Hematopoietic multipotent progenitor cell treated with erythropoietin and hydrocortisone succinate and interleukin-3 and kit ligand, for 17 days (in vitro differentiated cells): ENCODE data around the gene GRID1.

ENCODE experiments used
- DNase-seq: peaks from one replicate; pipeline ENCODE4 v3.0.0-alpha.2; 2015; ENCODE audit warnings: low spot score

The GRID1 gene

DNA sequence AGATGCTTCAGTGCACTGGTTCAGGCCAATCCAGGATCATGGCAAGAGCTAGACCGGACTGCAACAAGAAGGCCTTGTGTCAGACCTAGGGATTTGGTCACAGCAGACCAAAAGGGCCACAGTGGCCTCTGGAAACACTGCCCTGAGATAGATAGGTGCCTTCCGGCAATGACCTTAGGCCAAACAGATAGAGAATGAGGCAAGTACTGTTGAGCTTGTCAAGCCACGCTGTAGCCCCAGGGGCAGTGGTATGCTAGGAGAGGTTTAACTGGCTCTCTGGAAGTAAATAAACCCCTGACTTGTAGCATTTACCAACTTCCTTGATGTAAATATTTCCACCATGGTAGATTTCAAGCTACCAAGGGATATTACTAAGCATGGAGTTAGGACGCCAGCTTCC is 197.5 kb downstream of the GRID1 start:
- DNase-seq: no peak

DNA sequence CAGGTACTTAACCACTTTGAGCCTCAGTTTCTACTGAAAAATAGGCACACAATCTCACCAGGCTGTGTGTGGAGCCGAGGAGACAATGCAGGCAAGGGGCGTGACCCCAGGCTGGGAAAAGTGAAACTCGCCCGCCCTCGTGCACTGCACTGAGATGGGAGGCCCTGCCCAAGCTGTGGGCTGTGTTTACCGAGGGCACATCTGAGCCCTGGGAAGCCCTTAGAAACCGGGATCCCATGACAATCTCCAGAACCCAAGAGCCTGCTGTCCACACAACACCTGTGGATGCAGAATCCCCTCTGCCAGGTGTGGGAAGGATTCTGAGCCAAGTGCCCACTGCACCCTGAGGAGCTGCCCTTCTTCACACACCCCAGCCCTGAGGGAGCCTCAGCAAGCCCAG is 198.3 kb downstream of the GRID1 start:
- no peak for DNase-seq

DNA sequence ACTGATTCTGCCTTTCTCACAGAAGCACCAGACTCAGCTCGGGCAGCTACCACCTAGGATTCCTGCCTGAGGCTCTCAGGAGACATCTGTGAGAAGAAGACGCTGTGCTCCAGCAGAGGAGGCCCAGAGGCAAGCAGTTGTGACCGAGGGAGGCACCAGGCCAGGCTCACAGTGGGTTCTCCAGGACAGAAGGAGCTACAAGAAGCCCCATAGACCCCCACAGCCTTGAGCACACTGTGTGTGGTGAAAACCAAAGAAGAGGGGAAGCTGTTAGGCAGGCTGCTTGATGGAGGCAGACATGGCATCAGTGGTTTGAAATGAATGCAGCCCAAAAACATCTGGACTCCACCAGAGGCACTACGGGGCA is 198.8 kb downstream of the GRID1 start:
- no peak for DNase-seq

DNA sequence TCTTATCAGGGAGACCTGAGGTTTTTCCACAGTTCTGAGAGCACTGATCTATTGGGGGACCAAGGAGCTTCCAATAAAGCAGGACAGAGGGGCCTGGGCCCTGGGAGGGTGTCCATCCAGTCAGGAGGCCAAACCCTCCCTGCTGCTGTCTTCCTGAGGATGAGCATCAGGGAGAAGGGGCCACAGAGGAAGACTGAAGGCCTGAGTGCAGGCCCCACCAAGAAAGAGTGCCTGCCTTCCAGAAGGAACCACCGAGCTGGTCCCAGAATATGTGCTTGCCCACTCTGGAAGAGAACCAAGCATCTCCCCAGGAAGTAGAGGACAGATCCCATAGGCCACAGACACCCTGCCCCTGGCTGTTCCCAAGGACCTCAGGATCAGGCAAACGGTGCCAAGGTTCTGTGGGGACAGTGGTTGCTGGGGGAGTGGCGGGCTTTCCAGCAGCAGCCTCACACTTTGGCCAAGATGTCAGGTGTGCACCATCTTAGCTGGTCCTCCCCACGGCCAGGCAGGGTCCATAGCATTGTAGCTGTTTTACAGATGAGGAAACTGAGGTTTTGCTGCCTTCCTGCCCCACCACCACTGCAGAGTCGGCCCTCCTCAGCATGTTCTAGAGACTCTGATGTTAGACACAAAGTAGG is 199.4 kb downstream of the GRID1 start:
- no peak for DNase-seq

DNA sequence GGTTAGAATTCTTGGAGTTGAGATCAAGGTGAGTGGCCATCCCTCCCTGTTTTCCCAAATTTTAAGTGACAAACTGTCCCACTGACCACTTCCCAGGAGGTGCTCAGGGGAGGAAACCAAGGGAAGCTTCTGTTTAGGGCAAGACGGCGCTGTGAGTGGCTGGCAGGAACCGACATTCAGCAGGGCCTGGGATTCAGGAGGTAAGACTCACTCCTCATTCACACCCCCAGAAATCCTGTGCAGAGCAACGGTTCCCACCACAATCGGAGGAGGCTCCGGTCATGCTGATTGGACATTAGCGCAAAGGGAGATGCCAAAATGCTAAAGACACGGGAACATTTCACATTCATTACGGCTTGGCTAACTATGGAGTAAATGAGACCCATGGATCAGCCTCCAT is 200.9 kb downstream of the GRID1 start:
- DNase-seq: no peak

DNA sequence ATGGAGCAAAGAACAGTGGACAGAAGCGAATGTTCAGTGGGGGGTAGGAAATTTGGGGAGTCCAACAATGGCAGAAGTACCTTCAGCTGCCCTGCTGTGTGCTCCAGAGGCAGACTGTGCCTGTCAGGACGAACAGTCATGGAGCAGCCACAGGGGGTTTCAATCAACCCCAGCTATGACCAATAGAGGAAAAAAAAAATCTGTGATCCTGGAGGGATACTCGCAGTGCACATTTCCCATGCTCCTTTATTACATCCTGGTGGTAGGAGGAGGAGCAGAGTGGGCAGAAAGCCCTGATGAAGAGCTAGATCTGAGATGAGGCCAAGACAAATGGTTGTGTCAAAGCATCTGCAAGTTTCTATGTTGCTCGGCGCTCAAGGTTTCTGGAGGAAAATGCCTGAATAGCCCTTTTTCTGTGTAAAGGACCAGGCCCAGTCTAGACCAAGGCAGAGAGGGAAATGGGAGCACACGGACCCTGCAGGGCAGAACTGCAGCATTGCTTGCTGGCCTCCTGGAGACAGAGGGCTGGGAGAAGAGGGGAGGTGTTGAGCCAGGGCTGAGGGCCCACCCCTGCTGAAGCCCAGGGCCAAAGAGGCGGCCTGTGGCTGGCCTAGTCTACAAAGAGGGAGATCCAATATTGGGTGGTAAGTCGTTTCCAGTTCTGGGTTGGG is 201.5 kb downstream of the GRID1 start:
- no peak for DNase-seq

DNA sequence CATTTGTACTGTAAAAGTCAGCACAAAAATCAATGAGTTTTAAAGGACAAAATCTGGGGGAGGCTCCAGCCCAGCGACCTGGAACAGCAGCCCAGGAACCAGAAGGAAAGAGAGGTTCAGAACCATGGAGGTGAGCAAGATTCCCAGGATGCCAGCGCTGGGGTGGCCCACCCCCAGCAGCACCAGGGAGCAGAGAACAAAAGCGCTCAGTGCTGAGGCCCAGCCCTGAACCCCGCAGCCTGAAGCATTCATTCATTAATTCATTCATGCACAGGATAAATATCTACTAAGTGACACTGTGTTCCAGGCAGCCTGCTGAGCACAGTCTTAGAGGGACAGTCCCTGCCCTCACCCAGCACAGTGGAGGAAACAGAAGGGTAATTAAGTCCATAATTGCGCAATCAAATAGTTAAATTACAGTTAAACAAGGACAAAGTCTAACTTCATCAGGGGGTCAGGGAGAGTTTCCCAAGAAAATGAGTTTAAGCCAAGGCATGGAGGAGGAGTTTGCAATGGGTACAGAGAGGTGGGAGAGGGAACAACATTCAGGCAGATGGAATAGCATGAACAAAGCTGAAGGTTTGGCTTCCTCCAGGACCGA is 202.3 kb downstream of the GRID1 start:
- no peak for DNase-seq

DNA sequence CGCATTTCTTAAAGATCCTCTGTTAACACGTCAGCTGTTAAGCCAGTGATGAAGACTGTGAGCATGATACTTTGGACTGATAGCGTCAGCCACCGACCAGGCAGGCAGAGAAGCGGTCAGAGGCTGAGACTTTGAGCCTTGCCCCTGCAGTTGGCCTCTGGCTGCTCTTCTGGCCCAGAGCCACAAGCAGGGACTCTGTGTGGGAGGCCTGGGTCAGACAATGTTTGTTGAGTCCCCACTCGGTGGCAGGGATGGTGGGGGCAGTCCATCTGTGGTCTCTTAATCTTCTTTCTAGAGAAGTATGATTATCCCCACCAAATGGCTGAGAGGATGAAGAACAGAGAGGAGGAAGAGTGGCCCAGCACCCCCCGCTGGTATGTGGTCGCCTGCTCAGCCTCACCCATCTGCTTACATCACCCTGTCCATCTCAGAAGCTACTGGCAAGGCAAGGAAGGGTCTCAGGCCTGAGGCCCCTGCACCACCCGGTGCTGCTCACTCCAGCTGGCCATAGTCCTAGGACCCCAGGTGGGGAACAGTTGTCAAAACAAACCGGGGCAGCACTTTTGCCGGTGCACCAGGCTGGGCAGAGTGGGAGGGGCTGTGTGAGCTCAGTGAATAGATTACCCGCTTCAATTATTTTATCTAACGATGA is 202.9 kb downstream of the GRID1 start:
- no peak for DNase-seq

DNA sequence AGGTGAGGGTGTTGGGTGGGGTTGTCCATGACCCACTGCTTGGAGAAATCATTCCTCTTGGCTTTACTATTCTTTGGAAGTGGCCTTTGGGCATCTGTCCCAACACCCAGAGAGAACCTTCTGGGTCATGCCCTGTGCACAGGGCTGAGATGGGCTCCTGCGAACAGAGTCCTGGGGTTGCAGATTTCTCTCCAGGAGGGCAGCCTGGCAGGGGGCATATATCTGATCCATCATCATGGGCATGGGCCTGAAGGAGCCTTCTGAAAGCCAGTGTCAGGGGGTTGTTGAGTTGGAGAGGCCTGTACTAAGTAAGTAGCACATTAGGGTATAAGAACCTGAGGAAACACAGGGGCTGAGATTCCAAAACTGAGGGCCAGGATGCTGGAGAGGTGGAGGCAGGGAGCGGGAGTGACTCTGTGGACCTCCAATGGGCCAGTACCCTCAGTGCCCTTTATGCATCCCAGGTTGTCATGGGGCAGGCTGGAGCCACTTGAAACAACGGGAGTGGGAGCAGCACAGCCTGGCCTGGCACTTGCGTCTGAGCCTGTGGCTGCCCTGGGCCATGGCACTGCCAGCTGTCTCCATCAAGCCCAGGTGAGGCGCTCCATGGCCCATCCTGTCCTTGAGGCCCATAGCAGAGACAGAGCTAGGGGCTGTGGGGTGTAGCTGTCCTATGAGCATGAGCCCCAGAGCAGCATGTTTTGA is 203.7 kb downstream of the GRID1 start:
- DNase-seq: no peak

DNA sequence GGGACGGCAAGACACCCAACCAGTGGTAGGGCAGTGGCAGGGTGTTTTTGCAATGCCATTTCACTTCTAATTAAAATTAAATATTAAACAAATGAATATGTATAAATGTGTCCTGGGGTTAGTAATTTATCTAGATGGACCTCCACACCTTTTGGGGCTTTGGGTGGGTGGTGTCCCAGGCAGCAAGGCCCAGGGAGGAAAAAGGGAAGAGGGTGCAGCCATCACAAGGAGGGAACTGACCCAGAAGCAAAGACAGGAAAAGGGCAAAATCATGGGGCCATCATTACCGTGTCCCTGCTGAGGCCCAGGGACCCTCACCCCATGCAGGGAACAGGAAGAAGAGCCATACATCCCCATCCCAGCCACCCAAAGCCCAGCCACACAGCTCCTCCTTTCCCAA is 204.6 kb downstream of the GRID1 start:
- DNase-seq: no peak

DNA sequence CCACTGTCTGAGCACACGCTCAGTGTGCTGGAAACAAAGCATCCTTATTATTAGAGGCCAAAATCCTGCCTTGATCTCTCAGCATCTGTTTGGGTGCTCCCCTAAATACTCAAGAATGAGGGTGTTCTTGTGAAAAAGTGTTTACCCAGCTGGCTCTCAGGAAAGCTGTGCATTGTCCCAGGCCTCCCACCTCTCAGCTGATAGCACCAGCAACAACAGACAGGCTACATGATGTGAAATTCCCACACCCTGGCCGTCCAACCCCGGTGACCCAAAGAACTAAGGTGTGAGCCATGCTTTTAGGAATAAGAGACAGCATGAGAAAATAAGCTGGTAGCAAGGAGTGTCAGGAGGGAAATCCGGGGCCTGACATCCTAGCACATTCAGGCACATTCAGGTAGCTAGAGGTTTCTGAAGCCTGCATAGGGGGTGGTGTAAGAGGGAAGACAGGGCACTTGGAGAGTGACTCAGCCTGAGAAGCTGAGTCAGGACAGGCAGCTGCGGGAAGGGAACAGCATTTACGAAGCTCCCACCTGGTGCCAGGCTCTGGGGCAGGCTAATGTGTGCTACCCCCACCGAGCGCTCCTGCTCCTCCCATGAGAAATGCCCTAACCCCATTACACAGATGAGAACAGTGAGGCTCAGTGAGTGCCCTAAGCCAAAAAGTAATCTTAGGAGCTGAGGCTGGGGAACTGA is 205.6 kb downstream of the GRID1 start:
- no peak for DNase-seq

DNA sequence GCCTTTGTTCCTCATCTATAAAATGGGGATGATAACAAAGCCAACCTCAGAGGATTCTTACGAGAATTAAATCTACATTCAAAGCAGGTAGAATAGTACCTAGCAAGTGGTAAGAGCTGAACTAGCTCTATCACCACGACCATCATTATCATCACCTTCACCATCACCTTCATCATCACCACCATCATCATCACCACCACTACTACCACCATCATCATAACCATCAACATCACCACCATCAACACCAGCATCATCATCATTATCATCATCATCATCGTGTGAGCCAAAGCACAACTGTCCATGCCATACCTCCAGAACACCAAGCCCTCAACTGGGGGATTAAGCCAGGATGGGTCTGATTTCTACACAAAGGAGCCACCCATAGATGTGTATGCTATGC is 206.8 kb downstream of the GRID1 start:
- DNase-seq: no peak

DNA sequence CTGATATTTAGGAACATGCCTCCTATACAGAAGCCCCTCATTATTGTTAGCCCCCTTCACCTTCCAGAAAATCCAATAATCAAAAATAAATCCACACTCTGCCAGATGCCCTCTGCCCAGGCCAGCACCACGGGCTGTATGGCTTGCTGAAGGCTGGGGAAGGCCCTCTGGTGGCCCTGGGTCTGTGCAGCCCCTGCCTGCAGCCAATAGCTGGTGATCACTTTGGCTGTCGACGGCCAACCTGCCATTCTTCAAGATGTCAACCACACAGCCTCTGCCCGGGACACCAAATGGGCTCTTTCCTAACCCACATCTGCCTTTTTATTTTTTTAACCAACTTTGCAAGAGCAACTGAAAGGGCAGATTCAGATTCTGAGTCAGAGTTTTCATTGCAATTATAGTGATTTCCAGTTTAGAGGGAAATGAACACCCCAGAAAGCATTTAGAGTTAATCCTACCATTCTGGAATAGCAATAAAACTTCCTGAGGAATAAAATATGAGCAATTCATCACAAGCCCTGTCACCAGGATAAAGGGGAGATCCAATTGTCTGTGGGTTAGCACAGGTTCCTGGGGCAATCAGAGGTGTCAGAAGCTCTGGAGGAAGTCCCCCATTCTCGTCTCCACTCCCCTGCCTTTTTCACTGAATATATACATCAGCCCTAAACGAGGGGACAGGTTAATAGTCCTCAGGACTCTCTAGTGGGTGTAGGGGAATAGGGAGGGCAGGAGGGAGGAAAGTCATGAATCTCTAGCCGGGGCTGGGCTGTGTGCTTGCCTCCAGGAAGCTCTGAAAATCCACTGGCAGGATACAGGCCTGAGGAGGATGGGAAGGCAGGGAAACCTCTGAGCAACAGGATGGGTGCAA is 211.3 kb downstream of the GRID1 start:
- DNase-seq: no peak

DNA sequence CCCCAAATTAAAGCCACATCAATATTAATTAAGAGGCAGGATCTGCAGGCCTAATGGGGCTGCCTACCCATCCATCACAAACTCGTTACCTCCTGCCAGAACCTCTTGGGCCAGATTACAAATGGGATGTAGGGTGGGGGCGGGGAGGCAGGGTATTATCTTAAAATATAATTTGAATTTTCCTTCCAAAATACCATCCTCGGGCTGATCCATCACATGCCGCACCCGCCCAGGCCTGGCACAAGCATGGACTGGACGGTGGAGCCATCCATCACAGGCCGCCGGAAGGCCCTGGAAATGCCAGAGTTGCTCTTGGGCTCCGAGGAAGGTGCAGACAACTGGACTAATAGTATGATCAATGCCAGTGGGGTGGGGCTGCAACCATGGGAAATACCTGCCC is 212.8 kb downstream of the GRID1 start:
- no peak for DNase-seq

DNA sequence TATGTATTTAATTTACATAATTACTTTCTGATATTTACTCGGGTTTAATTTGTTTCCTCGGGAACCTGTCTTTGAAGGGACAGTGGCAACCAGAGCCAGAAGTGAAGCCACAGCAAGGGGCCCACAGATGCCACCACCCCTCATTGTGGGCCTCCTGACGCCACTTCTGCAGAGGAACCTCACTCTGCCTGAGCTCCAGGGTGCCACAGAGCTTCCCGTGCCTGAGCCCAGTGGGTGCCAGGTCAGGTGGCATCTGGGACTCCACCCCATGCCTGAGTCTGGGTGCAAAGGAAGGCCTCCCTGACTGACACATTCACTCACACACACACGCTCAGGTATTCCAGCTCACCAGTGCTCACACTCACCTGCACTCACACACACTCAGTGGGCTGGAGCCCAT is 213.7 kb downstream of the GRID1 start:
- DNase-seq: no peak

DNA sequence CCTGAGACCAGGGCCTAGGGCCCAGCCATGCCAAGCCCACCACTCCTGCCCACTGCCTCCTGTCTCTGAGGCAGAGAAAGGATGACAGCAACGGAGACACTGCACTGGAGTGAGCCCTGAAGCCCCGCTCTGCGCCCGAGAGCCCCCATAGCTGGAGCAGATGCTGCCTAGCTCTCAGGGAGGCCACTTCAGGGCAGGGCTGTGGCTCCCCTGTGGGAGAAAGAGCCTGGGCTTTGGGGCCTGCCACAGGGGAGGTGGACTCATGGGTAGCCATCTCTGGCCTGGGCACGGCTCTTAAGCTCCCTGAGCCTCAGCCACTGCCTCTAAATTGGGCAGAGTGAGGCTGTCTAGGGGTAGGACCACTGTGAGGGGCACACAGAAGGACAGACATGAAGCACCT is 214.2 kb downstream of the GRID1 start:
- DNase-seq: no peak

DNA sequence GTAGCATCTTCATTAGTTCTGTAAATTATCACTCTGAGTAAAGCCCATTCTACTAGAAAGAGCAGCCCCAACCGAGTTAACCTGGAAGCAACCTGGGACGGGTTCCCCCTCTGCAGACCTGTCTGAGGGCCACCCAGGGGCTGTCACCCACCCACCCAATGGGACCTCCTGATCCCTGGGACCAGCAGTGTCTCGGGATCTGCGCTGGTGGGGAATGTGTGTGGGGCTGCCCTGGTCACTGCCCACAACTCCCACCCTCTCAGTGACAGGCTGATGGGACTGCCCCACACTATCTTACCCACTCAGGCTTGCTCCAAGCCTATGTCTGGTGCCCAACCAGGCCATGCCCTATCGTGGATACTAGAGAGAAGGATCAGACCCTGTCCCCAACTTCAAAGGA is 215.0 kb downstream of the GRID1 start:
- no peak for DNase-seq

DNA sequence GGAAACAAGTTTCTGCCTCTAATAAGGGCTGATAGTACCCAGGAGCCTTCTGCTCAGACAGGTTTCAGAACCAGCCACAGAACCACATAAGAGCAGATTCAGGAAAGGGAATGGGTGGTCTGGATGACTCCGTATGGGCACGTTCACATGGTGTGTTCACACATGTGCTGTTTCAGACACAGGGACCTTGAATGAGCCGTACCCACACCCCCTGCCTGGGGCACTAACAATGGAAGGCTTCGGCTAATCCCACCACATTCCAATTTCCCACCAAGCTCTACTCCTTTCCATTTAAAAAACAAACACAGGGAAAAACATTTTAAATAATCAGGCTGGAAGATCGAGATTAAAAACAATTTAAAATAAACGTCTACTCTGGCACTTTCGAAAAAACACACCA is 217.3 kb downstream of the GRID1 start:
- no peak for DNase-seq

DNA sequence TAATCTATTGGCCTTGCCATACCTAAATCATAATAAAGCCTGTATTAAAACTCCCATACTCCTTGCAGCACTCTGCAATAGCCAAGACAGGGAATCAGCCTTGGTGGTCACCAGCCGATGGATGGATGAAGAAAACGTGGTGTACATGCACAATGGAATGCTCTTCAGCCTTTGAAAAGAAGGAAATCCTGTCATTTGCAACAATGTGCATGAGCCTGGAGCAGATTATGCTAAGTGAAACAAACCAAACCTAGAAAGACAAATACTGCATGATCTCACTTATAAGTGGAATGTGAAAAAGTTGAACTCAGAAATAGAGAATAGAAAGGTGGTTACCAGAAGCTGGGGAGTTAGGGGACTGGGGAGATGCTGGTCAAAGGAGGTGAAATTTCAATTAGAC is 218.5 kb downstream of the GRID1 start:
- DNase-seq: no peak

DNA sequence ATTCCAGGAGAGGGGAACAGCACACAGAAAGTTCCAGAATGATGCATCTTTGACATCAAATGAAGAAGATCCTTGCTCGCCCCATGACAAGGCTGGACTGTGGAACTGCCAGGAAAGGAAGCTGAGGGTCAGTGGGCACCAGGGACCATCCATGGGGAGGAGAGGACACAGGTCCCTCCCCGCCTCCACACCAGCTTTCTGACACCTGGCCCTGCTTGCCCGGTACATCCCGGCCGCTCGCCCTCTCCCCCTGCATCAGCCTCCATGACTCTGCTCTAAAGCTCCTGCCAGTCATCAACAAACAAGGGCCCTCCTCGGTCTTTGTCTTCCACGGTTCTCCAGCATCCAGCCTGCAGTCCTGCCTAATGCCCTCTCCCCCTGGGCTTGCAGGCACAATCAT is 222.3 kb downstream of the GRID1 start:
- DNase-seq: no peak

DNA sequence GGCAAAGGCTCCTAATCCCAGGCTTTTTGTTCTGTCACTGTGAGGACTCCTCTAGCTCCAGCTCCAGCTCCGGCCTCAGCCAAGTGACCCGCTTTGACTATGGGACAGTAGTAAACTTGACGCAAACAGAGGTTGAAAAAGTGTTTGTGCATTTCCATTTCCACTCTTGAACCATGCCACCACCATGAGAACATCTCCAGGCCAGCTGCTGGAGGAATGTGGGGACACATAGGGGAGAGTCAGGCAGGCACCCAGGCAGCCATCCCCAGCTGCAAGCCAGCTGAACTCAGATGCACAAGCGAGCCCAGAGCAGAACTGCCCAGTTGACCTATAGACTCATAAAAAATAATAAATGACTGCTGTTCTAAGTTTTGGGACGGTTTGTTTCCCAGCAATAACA is 224.7 kb downstream of the GRID1 start:
- no peak for DNase-seq
